Endothelial cell of umbilical vein (primary cell): ENCODE measurements around the gene FAM131B.
A peak's percentile ranks its signal among the peaks of the same experiment; 100 is the strongest.

Experiments
- EZH2 ChIP-seq: IDR thresholded peaks from 2 replicates; pipeline ENCODE4 v1.6.1; 2012; ENCODE audit warnings: borderline replicate concordance, low read depth, mild to moderate bottlenecking, moderate library complexity, low read length, inconsistent platforms; ENCODE audit not compliant: severe bottlenecking
- FOS ChIP-seq: IDR thresholded peaks from 2 replicates; pipeline ENCODE4 v1.6.1; 2011; ENCODE audit warnings: mild to moderate bottlenecking, low read length, moderate library complexity, borderline replicate concordance; ENCODE audit not compliant: insufficient read depth
- GATA2 ChIP-seq: IDR thresholded peaks from 2 replicates; pipeline ENCODE4 v1.7.0; 2011; ENCODE audit warnings: low read depth, mild to moderate bottlenecking, moderate library complexity, mixed read lengths, low read length; ENCODE audit not compliant: insufficient read length, insufficient read depth
- JUN ChIP-seq: IDR thresholded peaks from 2 replicates; pipeline ENCODE4 v1.6.1; 2011; ENCODE audit warnings: borderline replicate concordance, low read depth; ENCODE audit not compliant: insufficient read length, insufficient read depth
- MYC ChIP-seq: IDR thresholded peaks from one replicate; pipeline ENCODE4 v1.6.1; 2011; ENCODE audit warnings: mild to moderate bottlenecking, low read depth, low read length
- POLR2A ChIP-seq: IDR thresholded peaks from 2 replicates; pipeline ENCODE4 v1.6.1; 2012; ENCODE audit warnings: low read depth, mild to moderate bottlenecking, control low read depth, low read length
- POLR2AphosphoS5 ChIP-seq: IDR thresholded peaks from 2 replicates; pipeline ENCODE4 v1.6.1; 2012; ENCODE audit warnings: low read depth, mild to moderate bottlenecking, control low read depth, low read length, moderate library complexity; ENCODE audit not compliant: insufficient read depth
- TF ChIP-seq, protein P1 (sequence below), 2 donors: IDR thresholded peaks; 1 replicate in 1 of 2; 2 replicates in 1 of 2; pipeline ENCODE4 v1.5.1; 2011; ENCODE audit warnings: low read length in 2 of 2, mild to moderate bottlenecking in 2 of 2, moderate library complexity in 2 of 2, control low read depth in 1 of 2, inconsistent platforms in 1 of 2, low read depth in 1 of 2; ENCODE audit not compliant: insufficient read depth in 1 of 2; ENCODE audit errors: extremely low read depth in 1 of 2
- TF ChIP-seq, protein P2 (sequence below): IDR thresholded peaks from 2 replicates; pipeline ENCODE4 v1.6.1; 2011; ENCODE audit not compliant: insufficient read depth, insufficient read length

DNA sequence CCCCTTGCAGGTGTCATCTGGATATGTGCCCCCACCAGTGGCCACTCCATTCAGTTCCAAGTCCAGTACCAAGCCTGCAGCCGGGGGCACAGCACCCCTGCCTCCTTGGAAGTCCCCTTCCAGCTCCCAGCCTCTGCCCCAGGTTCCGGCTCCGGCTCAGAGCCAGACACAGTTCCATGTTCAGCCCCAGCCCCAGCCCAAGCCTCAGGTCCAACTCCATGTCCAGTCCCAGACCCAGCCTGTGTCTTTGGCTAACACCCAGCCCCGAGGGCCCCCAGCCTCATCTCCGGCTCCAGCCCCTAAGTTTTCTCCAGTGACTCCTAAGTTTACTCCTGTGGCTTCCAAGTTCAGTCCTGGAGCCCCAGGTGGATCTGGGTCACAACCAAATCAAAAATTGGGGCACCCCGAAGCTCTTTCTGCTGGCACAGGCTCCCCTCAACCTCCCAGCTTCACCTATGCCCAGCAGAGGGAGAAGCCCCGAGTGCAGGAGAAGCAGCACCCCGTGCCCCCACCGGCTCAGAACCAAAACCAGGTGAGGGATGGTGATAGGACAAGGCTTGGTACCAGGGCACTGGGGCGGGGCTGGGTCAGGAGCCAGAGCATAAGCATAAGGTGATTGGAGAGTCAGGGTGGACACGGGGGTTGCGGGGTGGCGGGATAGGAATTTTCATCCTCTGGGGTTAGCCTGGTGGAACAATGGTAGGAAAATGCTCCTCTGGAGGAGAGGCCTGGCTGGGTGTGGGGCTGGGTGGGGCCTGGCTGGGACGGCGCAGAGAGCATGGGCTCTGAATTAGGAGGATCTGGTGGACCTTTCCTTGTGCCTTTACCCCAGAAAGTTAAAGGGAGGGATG, 20.5 kb upstream of the FAM131B start:
- TF ChIP-seq, protein P1, sequence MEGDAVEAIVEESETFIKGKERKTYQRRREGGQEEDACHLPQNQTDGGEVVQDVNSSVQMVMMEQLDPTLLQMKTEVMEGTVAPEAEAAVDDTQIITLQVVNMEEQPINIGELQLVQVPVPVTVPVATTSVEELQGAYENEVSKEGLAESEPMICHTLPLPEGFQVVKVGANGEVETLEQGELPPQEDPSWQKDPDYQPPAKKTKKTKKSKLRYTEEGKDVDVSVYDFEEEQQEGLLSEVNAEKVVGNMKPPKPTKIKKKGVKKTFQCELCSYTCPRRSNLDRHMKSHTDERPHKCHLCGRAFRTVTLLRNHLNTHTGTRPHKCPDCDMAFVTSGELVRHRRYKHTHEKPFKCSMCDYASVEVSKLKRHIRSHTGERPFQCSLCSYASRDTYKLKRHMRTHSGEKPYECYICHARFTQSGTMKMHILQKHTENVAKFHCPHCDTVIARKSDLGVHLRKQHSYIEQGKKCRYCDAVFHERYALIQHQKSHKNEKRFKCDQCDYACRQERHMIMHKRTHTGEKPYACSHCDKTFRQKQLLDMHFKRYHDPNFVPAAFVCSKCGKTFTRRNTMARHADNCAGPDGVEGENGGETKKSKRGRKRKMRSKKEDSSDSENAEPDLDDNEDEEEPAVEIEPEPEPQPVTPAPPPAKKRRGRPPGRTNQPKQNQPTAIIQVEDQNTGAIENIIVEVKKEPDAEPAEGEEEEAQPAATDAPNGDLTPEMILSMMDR (IDR thresholded peaks at IDR 0.05; ENCODE audit: extremely low read depth in 1 of 2, insufficient read depth in 1 of 2, low read depth in 1 of 2, low read length in 2 of 2): no peak
- no peak for TF ChIP-seq JUN
- TF ChIP-seq EZH2: no peak
- peak; percentile 64 for TF ChIP-seq POLR2A
- TF ChIP-seq POLR2AphosphoS5: no peak
- TF ChIP-seq, protein P2, sequence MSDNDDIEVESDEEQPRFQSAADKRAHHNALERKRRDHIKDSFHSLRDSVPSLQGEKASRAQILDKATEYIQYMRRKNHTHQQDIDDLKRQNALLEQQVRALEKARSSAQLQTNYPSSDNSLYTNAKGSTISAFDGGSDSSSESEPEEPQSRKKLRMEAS: no peak
- TF ChIP-seq MYC: no peak
- TF ChIP-seq FOS: no peak
- TF ChIP-seq GATA2: no peak
